ENCODE results near the gene FAAP24.
A peak's percentile ranks its signal among the peaks of the same experiment; 100 is the strongest.
"Not testable (repeated sequence)": the region's sequence is repeated elsewhere in the genome, so short reads cannot be mapped to it uniquely, and the experiment has no call there.

Gene FAAP24, protein sequence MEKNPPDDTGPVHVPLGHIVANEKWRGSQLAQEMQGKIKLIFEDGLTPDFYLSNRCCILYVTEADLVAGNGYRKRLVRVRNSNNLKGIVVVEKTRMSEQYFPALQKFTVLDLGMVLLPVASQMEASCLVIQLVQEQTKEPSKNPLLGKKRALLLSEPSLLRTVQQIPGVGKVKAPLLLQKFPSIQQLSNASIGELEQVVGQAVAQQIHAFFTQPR

DNA sequence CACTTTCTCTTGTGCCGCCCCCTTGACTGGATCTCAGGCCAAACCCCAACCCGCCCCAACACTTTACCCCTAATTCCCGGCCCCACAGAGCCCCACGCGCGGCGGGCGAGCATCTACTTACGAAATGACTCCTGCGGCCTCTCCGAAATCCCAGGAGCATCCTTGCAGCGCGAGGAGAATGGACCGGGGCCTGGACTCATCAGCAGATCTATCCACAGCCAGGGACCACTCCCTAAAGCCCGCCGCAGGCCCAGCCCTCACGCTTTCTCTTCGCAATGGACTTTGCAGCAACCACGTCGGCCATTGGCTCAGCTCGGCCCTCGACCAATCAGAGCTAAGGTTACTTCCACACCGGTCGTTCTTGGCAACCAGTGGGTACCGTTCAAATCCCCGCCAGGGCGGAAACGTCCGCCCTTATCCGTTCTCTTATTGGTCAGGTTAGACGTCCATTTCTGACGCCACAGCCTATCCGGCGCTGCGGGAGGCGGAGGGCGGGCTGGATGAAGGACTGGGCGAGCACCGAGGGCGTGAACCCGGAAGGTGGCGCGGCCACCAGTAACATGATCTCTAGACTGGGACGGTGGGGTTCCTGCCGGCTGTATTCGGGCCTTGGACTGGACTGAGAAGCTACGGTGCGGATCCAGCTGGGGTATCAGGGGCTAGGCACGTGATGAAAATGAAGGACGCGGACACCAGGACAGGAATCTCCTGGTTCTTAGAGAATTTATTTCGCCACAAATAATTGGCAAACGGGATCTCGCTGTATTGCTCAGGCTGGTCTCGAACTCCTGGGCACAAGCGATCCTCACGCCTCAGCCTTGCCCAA lies at the start of gene FAAP24, which contains the start of gene CEP89:
FAAP24 (plus strand) TSS at position 528 of the 826 bp plus-strand sequence. CDS start 955 bp downstream, outside the sequence.
CEP89 (minus strand) TSS at position 244 of the 826 bp plus-strand sequence; CDS start at position 160, 84 bp downstream.
- Histone ChIP-seq H3K4me1 (ENCODE audit: control insufficient read depth, insufficient read depth, low read length, unreplicated experiment) (no peaks in the 10 kb centered on the region), H3K4me3 (ENCODE audit: low read depth, low read length) (peak within 1 kb of the TSS; percentile 85), H3K27me3 (ENCODE audit: insufficient read depth, low read length) (no peaks in the 10 kb centered on the region), H2AFZ (ENCODE audit: low read length, unreplicated experiment) (peak within 1 kb of the TSS; percentile 90), H3K27ac (ENCODE audit: low read depth, low read length) (peak within 1 kb of the TSS; percentile 49; the same call in 1 of the 2 replicates), H3K36me3 (ENCODE audit: insufficient read depth, low read length) (no peaks in the 10 kb centered on the region), H3K79me2 (ENCODE audit: control insufficient read depth, insufficient read depth, low read length, unreplicated experiment) (peaks cover 24% of the 10 kb centered on the region)

DNA sequence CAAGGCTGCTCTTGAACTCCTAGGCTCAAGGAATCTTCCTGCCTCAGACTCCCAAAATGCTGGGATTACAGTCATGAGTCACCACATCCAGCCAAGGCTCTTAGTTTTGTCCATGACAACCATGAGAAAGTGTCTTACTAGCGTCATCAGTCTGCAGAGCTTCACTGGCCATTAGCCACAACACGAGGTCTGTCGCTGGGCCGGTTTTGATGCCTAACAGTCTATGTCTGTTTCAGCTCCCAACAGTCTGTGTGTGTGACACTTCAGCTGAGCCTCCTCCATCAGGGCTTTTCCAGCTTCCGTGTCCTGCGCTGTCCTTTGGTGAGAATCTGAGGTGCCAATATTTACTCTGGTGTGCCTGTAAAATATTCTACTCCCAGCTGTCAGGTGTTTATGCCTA lies 47.8 kb upstream of the FAAP24 start:
- Histone ChIP-seq H3K4me3 (ENCODE audit: low read depth, low read length) (no peak overlapping the region), H3K79me2 (ENCODE audit: control insufficient read depth, insufficient read depth, low read length, unreplicated experiment) (no peaks in the 10 kb centered on the region), H3K27me3 (ENCODE audit: insufficient read depth, low read length) (no peaks in the 10 kb centered on the region), H3K4me1 (ENCODE audit: control insufficient read depth, insufficient read depth, low read length, unreplicated experiment) (no peaks in the 10 kb centered on the region), H3K27ac (ENCODE audit: low read depth, low read length) (no peak overlapping the region), H3K36me3 (ENCODE audit: insufficient read depth, low read length) (peaks cover 10% of the 10 kb centered on the region), H2AFZ (ENCODE audit: low read length, unreplicated experiment) (no peak overlapping the region)

DNA sequence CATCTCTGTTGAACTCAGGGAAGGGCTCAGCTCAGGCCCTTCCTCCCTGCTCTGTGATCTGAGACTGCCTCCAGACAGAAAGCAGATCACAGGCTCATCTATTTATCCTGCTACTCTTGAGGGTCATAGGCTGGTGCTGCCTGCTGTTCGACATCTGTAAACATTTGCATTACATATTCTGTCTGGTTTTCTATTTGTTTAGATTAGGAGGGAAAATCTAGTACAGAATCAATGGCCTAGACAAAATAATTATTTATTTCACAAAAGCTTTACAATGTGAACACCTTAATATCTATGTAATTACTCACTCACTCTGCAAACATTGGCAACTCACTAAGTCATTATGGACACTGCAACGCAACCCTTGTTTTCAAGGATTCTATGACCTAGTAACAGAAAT lies 43.2 kb upstream of the FAAP24 start:
- Histone ChIP-seq H2AFZ (ENCODE audit: low read length, unreplicated experiment) (no peak overlapping the region), H3K4me1 (ENCODE audit: control insufficient read depth, insufficient read depth, low read length, unreplicated experiment) (no peaks in the 10 kb centered on the region), H3K79me2 (ENCODE audit: control insufficient read depth, insufficient read depth, low read length, unreplicated experiment) (no peaks in the 10 kb centered on the region), H3K4me3 (ENCODE audit: low read depth, low read length) (no peak overlapping the region), H3K36me3 (ENCODE audit: insufficient read depth, low read length) (peaks cover 10% of the 10 kb centered on the region), H3K27me3 (ENCODE audit: insufficient read depth, low read length) (no peaks in the 10 kb centered on the region), H3K27ac (ENCODE audit: low read depth, low read length) (no peak overlapping the region)

DNA sequence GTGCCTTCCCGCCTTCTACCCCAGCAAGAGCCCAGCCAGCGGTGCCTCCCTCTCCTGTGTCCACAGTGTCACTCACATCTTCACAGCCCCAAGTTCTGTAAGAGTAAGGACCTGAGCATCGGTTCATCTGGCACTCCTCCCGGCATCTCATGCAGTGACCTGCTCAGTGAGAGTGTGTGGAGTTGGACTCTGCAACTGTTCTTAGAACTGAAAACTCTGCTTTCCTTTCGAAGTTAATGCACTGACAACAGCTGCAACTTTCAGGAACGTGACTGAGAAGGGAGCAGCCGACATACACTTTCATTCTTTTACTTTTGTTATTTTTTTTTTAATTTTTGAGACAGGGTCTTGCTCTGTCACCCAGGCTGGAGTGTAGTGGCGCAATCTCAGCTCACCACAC lies 41.5 kb upstream of the FAAP24 start:
- H3K79me2 ChIP-seq (ENCODE audit: control insufficient read depth, insufficient read depth, low read length, unreplicated experiment): no peaks in the 10 kb centered on the region
- no peak overlapping the region for H3K27ac ChIP-seq (ENCODE audit: low read depth, low read length)
- no peaks in the 10 kb centered on the region for H3K4me1 ChIP-seq (ENCODE audit: control insufficient read depth, insufficient read depth, low read length, unreplicated experiment)
- H3K27me3 ChIP-seq (ENCODE audit: insufficient read depth, low read length): no peaks in the 10 kb centered on the region
- H3K36me3 ChIP-seq (ENCODE audit: insufficient read depth, low read length): peaks cover 10% of the 10 kb centered on the region
- no peak overlapping the region for H3K4me3 ChIP-seq (ENCODE audit: low read depth, low read length)
- no peak overlapping the region for H2AFZ ChIP-seq (ENCODE audit: low read length, unreplicated experiment)

DNA sequence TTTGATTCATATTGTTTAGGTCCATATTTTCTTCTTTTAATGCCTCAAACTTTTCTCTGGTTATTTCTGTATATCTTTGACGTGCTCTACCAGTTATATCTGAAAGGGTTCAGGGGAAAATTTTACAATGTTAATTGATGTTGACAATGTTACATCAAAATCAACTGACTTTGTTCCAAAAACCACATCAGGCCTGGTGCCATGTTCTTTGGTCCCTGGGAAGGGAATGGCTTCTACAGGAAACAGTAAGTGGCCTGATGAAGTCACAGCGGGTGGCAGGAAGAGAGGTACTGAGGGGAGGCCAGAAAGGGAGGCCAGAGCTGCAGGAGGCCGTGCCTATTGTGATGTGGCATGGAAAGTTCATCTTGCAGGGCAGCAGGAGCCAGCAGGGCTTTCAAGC lies 38.5 kb upstream of the FAAP24 start:
- Histone ChIP-seq H3K27me3 (ENCODE audit: insufficient read depth, low read length) (no peaks in the 10 kb centered on the region), H3K4me3 (ENCODE audit: low read depth, low read length) (no peak overlapping the region), H3K36me3 (ENCODE audit: insufficient read depth, low read length) (peaks cover 6% of the 10 kb centered on the region), H3K27ac (ENCODE audit: low read depth, low read length) (no peak overlapping the region), H2AFZ (ENCODE audit: low read length, unreplicated experiment) (no peak overlapping the region), H3K4me1 (ENCODE audit: control insufficient read depth, insufficient read depth, low read length, unreplicated experiment) (no peaks in the 10 kb centered on the region), H3K79me2 (ENCODE audit: control insufficient read depth, insufficient read depth, low read length, unreplicated experiment) (no peaks in the 10 kb centered on the region)

DNA sequence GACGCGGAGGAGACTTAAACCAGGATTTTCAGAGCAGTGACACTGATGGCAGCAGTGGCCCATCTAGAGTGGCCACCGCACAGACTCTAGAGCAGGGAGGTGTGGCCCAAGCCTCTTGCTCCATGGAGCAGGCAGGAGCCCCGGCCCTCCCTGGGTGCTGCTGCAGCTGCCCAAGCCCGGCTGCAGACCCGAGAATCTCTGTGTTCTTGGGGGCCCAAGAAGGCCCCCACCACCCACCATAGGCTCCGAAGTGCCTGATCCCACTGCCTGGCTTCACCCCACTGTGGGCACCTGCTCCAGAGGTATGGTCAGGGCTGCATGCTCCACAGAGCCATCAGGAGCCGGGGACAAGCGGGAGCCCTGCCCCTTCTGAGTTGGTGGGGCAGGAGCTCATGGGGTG lies 36.4 kb upstream of the FAAP24 start:
- Histone ChIP-seq H2AFZ (ENCODE audit: low read length, unreplicated experiment) (no peak overlapping the region), H3K27me3 (ENCODE audit: insufficient read depth, low read length) (no peaks in the 10 kb centered on the region), H3K36me3 (ENCODE audit: insufficient read depth, low read length) (no peaks in the 10 kb centered on the region), H3K27ac (ENCODE audit: low read depth, low read length) (no peak overlapping the region), H3K4me3 (ENCODE audit: low read depth, low read length) (no peak overlapping the region), H3K79me2 (ENCODE audit: control insufficient read depth, insufficient read depth, low read length, unreplicated experiment) (no peaks in the 10 kb centered on the region), H3K4me1 (ENCODE audit: control insufficient read depth, insufficient read depth, low read length, unreplicated experiment) (no peaks in the 10 kb centered on the region)

DNA sequence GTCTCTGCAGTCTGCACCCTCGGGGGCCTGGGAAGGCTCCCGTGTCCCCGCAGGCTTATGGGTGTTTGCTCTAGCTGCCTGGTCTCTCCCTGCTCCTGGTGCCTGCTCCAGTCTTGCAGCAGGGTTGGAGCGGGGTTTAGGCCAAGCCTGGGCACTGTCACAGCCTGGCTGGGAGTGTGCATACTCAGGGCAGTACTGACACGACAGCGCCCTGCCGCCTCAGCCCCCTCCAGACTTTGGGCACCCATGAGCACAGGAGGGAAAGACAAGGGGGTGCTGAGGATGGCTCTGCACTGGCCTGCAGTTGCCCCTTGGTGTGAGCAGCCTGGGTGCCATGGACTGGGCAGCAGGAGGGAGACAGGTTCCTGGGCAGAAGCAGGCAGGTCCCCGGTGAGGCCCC lies 36.0 kb upstream of the FAAP24 start:
- Histone ChIP-seq H3K4me3 (ENCODE audit: low read depth, low read length) (no peak overlapping the region), H3K27me3 (ENCODE audit: insufficient read depth, low read length) (no peaks in the 10 kb centered on the region), H2AFZ (ENCODE audit: low read length, unreplicated experiment) (no peak overlapping the region), H3K79me2 (ENCODE audit: control insufficient read depth, insufficient read depth, low read length, unreplicated experiment) (no peaks in the 10 kb centered on the region), H3K36me3 (ENCODE audit: insufficient read depth, low read length) (no peaks in the 10 kb centered on the region), H3K4me1 (ENCODE audit: control insufficient read depth, insufficient read depth, low read length, unreplicated experiment) (no peaks in the 10 kb centered on the region), H3K27ac (ENCODE audit: low read depth, low read length) (no peak overlapping the region)

DNA sequence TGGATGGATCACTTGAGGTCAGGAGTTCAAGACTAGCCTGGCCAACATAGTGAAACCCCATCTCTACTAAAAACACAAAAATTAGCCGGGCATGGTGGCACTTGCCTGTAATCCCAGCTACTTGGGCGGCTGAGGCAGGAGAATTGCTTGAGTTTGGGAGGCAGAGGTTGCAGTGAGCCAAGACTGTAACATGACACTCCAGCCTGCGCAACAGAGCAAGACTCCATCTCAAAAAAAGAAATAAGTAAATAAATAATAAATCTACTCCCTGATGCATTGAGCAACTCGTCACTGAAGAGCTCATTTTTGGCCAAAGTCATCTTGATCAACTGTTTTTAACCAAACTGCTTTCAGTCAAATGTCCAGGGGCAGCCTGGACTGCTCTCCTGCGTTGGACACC lies 30.8 kb upstream of the FAAP24 start:
- not testable (repeated sequence) for H3K27me3 ChIP-seq (ENCODE audit: insufficient read depth, low read length); H2AFZ ChIP-seq (ENCODE audit: low read length, unreplicated experiment); H3K4me1 ChIP-seq (ENCODE audit: control insufficient read depth, insufficient read depth, low read length, unreplicated experiment); H3K79me2 ChIP-seq (ENCODE audit: control insufficient read depth, insufficient read depth, low read length, unreplicated experiment); H3K36me3 ChIP-seq (ENCODE audit: insufficient read depth, low read length); H3K27ac ChIP-seq (ENCODE audit: low read depth, low read length); H3K4me3 ChIP-seq (ENCODE audit: low read depth, low read length)

DNA sequence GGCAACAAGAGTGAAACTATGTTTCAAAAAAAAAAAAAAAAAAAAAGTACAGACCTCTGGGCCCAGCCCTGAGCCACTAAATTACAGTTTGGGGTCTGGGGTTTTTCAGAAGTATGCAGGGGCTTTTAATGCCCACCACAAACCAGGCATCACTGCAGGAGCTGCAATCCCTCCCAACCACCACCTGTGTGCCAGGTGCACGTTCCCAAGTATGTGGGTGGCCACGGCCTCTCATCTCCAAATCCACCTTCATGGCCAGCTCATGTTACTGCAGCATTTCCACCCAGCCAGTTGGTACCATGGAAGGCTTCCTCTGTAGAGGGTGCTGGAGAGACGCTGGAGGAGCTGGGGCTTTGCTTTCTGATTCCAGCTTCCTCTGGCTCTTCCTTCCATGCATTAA lies 26.8 kb upstream of the FAAP24 start:
- H3K27me3 ChIP-seq (ENCODE audit: insufficient read depth, low read length): no peaks in the 10 kb centered on the region
- no peaks in the 10 kb centered on the region for H3K4me1 ChIP-seq (ENCODE audit: control insufficient read depth, insufficient read depth, low read length, unreplicated experiment)
- H3K4me3 ChIP-seq (ENCODE audit: low read depth, low read length): no peak overlapping the region
- H3K79me2 ChIP-seq (ENCODE audit: control insufficient read depth, insufficient read depth, low read length, unreplicated experiment): no peaks in the 10 kb centered on the region
- H3K27ac ChIP-seq (ENCODE audit: low read depth, low read length): no peak overlapping the region
- H2AFZ ChIP-seq (ENCODE audit: low read length, unreplicated experiment): no peak overlapping the region
- H3K36me3 ChIP-seq (ENCODE audit: insufficient read depth, low read length): no peaks in the 10 kb centered on the region

DNA sequence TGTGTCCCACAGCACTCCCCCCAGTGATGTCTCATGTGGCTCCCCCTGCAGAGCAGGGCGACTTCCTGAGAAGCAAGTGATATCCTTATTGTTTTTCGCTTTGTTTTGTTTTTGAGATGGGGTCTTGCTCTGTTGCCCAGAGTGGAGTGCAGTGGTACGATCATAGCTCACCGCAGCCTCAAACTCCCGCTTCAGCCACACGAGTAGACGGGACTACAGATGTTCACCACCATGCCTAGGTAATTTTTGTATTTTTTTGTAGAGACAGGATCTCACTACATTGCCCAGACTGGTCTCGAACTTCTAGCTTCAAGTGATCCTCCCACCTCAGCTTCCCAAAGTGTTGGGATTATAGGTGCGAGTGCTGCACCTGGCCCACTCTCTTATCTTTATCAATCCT lies 5.3 kb upstream of the FAAP24 start:
- H3K4me3 ChIP-seq (ENCODE audit: low read depth, low read length): no peak overlapping the region
- H2AFZ ChIP-seq (ENCODE audit: low read length, unreplicated experiment): no peak overlapping the region
- no peaks in the 10 kb centered on the region for H3K4me1 ChIP-seq (ENCODE audit: control insufficient read depth, insufficient read depth, low read length, unreplicated experiment)
- no peaks in the 10 kb centered on the region for H3K27me3 ChIP-seq (ENCODE audit: insufficient read depth, low read length)
- peaks cover 24% of the 10 kb centered on the region for H3K79me2 ChIP-seq (ENCODE audit: control insufficient read depth, insufficient read depth, low read length, unreplicated experiment)
- H3K36me3 ChIP-seq (ENCODE audit: insufficient read depth, low read length): no peaks in the 10 kb centered on the region
- H3K27ac ChIP-seq (ENCODE audit: low read depth, low read length): no peak overlapping the region

DNA sequence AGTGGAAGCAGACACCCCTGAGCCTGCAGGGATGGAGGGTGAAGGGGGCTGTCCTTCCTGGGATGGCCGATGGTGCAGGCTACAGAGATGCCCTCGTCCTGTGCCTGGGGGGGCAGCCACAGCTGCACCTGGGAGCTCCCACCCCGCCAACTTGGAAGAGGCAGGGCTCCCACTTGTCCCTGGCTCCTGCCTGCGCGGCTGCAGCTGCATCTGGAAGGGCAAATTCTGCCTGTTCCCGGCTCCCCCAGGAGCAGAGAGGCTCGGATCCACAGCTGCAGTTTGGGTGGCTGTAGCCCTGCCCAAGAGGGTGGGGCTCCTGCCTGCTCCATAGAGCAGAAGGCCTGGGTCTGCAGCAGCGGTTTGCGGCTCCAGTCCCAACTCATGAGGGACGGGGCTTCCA lies 2.5 kb upstream of the FAAP24 start:
- Histone ChIP-seq H3K27me3 (ENCODE audit: insufficient read depth, low read length) (no peaks in the 10 kb centered on the region), H3K4me1 (ENCODE audit: control insufficient read depth, insufficient read depth, low read length, unreplicated experiment) (no peaks in the 10 kb centered on the region), H3K36me3 (ENCODE audit: insufficient read depth, low read length) (no peaks in the 10 kb centered on the region), H3K4me3 (ENCODE audit: low read depth, low read length) (no peak overlapping the region), H2AFZ (ENCODE audit: low read length, unreplicated experiment) (no peak overlapping the region), H3K79me2 (ENCODE audit: control insufficient read depth, insufficient read depth, low read length, unreplicated experiment) (peaks cover 24% of the 10 kb centered on the region), H3K27ac (ENCODE audit: low read depth, low read length) (no peak overlapping the region)

All from ACC112 (cell line).